M059J (cell line): Measurements from ENCODE around the gene UBE2Q1. TPM values are rescaled to one million over a fixed set of nuclear protein-coding genes. Genes with fewer than 3 reads are reported as not detected.

Source experiments
- DNase-seq: peaks from one replicate; pipeline ENCODE4 v3.0.0-alpha.2; 2012; ENCODE audit warnings: low read depth
- total RNA-seq: library from RNA; depleted of rRNA; stranded (reverse); fragments of >200 nt; shearing (Covaris generic); gene quantifications from 2 replicates; pipeline ENCODE4 v1.2.3, GENCODE V29; 2014

Gene UBE2Q1
- total RNA-seq, 1 experiment from 2014 or later, result 42.4 TPM

GRCh38 chr1:154577346-154578057 lies 19.0 kb upstream of the UBE2Q1 start:
- DNase-seq, result no peak

- peak; percentile 31 for DNase-seq
Observed at GRCh38 chr1:154575951-154576566, 17.6 kb upstream of the UBE2Q1 start.

GRCh38 chr1:154575147-154575927 lies 16.9 kb upstream of the UBE2Q1 start:
- no peak for DNase-seq

GRCh38 chr1:154574716-154575115 lies 16.3 kb upstream of the UBE2Q1 start:
- DNase-seq, result peak; percentile 30

- no peak for DNase-seq
Observed at GRCh38 chr1:154573168-154573510, 14.7 kb upstream of the UBE2Q1 start.

GRCh38 chr1:154572468-154573167 lies 14.2 kb upstream of the UBE2Q1 start:
- DNase-seq, result no peak

- no peak for DNase-seq
Observed at GRCh38 chr1:154571964-154572288, 13.5 kb upstream of the UBE2Q1 start.

GRCh38 chr1:154571244-154571963 lies 12.9 kb upstream of the UBE2Q1 start:
- no peak for DNase-seq

- DNase-seq, result no peak
Observed at GRCh38 chr1:154568157-154568815, 9.8 kb upstream of the UBE2Q1 start.

GRCh38 chr1:154567386-154568156 lies 9.1 kb upstream of the UBE2Q1 start, which contains the start of gene CHRNB2:
Gene CHRNB2, plus strand, starts transcription at chr1:154567778. Its CDS starts 267 bp downstream, at chr1:154568045.
- DNase-seq, result peak; percentile 44

- DNase-seq, result no peak
Observed at GRCh38 chr1:154565876-154566275, 7.4 kb upstream of the UBE2Q1 start.

GRCh38 chr1:154559466-154560044 lies 1.1 kb upstream of the UBE2Q1 start:
- peak; percentile 90 for DNase-seq

- DNase-seq, result peak; percentile 98
Observed at GRCh38 chr1:154558720-154559465, 431 bp upstream of the UBE2Q1 start.

- no peak for DNase-seq
Observed at GRCh38 chr1:154557248-154557938, 1.1 kb downstream of the UBE2Q1 start.

- no peak for DNase-seq
Observed at GRCh38 chr1:154556422-154556821, 2.0 kb downstream of the UBE2Q1 start.

- no peak for DNase-seq
Observed at GRCh38 chr1:154553056-154554030, 5.1 kb downstream of the UBE2Q1 start.

- DNase-seq, result no peak
Observed at GRCh38 chr1:154552036-154552435, 6.4 kb downstream of the UBE2Q1 start.
